ENCODE measurements around the gene ABCA5.
A peak's percentile ranks its signal among the peaks of the same experiment; 100 is the strongest.

The ABCA5 gene, protein sequence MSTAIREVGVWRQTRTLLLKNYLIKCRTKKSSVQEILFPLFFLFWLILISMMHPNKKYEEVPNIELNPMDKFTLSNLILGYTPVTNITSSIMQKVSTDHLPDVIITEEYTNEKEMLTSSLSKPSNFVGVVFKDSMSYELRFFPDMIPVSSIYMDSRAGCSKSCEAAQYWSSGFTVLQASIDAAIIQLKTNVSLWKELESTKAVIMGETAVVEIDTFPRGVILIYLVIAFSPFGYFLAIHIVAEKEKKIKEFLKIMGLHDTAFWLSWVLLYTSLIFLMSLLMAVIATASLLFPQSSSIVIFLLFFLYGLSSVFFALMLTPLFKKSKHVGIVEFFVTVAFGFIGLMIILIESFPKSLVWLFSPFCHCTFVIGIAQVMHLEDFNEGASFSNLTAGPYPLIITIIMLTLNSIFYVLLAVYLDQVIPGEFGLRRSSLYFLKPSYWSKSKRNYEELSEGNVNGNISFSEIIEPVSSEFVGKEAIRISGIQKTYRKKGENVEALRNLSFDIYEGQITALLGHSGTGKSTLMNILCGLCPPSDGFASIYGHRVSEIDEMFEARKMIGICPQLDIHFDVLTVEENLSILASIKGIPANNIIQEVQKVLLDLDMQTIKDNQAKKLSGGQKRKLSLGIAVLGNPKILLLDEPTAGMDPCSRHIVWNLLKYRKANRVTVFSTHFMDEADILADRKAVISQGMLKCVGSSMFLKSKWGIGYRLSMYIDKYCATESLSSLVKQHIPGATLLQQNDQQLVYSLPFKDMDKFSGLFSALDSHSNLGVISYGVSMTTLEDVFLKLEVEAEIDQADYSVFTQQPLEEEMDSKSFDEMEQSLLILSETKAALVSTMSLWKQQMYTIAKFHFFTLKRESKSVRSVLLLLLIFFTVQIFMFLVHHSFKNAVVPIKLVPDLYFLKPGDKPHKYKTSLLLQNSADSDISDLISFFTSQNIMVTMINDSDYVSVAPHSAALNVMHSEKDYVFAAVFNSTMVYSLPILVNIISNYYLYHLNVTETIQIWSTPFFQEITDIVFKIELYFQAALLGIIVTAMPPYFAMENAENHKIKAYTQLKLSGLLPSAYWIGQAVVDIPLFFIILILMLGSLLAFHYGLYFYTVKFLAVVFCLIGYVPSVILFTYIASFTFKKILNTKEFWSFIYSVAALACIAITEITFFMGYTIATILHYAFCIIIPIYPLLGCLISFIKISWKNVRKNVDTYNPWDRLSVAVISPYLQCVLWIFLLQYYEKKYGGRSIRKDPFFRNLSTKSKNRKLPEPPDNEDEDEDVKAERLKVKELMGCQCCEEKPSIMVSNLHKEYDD (N-terminal part only)

GRCh38 chr17:69327060-69327831 lies at the start of gene ABCA5:
ABCA5 (minus strand) TSS chr17:69327133; CDS start chr17:69314415, 12,718 bp downstream.
- peak; percentile 94 for DNase-seq (ENCODE audit: low spot score)

DNA sequence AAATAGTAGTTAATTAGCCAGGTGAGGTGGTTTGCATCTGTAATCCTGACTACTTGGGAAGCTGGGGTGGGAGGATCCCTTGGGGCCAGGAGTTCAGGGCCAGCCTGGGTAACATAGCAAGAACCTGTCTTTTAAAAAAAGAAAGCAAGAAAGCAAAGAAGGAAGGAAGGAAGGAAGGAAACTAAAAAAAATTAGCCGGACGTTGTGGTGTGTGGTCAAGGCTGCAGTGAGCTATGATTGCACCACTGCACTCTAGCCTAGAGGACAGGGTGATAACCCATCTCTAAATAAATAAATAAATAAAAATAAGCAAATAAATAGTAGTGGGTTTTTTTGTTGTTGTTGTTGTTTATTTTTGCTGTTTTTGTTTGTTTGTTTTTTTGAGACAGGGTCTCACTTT lies 48.3 kb upstream of the ABCA5 start:
- DNase-seq (ENCODE audit: low spot score): no peak

GRCh38 chr17:69373069-69373468 lies 46.1 kb upstream of the ABCA5 start:
- no peak for DNase-seq (ENCODE audit: low spot score)

- no peak for DNase-seq (ENCODE audit: low spot score)
Measured at GRCh38 chr17:69367298-69367697, 40.4 kb upstream of the ABCA5 start.

DNA sequence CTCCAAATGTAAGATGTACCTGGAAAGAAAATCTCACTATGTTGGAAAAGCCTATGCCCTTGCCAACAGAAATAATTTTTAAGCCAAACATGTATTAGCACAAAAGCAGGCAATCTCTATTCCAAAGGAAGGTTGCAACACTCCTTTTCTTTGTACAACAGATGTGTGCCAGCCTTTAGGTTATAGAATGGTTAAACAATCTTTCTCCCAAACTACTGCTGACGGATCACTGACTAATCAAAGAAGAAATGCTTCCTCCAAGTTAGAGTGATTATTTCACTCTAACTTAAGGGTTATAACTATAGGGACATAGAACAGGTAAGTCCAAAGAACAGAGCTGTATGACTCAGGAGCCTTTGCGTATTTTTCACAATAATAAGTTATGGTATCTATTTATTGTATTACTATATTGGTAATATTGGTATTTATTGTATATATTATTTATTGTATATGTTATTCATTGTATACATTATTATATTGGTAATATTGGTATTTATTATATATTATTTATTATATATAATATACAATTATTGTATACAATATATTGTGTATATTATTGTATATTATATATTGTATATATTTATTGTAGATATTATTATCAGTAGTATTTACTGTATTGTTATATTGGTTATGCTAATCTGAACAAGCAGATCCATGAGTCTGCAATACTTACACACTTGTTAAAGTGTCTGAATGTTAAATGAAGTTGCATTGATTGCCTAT lies 36.7 kb upstream of the ABCA5 start:
- no peak for DNase-seq (ENCODE audit: low spot score)

DNA sequence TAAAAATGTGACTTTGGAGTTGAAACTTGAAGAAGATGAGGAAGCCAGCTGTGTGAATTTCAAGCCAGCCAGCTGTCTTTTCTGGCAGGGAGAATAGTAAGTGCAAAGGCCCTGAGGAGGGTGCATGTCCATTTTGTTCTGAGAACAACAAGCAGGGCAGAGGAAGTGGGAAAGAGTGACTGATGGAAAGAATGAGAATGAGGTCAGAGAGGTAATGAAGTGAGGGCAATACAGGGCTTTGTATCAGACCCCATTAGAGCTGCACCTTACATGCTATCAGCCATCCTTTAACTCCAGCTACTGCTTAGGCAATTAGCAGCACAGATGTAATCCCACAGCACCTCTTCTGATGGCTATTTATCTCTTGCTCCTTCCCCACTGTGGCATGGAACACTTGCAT lies 34.2 kb upstream of the ABCA5 start:
- no peak for DNase-seq (ENCODE audit: low spot score)

DNA sequence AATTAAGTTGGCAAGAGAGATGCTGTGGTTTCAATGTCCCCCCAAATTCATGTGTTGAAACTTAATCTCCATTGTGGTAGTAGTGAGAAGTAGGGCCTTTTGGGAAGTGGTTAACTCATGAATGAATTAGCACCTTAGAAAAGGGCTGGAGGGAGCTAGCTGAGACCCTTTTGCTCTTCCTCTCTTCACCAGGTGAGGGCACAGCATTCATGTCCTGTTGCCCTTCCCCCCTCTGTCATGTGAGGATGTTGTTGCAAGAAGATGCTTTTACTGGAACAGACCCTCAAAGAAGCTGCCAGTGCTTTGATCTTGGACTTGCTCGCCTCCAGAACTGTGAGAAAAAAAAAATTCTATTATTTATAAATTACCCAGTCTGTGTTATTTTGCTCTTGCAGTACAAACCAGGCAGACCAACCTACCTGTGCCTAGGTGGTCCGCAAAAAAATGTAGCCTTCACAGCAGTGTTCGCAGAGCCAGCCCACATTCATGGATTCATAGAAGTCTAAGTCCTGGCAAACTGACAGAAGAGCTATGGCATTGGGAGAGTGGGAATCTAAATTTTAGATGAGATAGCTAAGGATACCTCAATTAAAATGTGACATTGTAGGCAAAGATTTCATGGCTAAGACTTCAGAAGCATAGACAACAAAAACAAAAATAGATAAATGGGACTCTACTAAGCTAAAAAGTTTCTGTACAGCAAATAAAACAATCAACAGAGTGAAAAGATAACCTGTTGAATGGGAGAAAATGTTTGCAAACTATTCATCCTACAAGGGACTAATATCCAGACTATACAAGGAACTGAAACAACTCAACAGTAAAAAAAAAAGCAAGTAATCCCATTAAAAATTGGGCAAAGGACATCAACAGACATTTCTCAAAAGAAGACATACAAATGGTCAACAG lies 32.0 kb upstream of the ABCA5 start:
- peak; percentile 49 for DNase-seq (ENCODE audit: low spot score)

DNA sequence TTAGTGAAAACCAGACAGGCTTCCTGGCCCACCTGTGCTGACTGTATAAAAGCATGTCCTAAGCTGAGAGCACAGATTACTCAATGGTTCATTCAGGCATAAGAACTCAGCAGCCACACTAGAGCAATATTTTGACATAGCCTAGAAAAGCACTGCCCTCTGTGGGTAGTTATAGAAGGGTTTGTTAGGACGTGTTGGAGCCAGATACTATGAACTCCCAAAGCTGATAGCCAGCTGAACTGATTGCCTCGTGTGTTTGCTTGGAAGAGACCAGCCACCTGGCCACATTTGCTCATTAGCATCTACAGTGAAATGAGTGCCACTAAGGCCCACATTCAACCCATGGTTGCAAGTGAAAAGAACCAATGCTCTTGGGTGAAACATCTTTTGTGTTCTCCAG lies 30.8 kb upstream of the ABCA5 start:
- DNase-seq (ENCODE audit: low spot score): no peak

GRCh38 chr17:69356625-69357024 lies 29.7 kb upstream of the ABCA5 start:
- DNase-seq (ENCODE audit: low spot score): no peak

- DNase-seq (ENCODE audit: low spot score): no peak
Measured at GRCh38 chr17:69350911-69351310, 24.0 kb upstream of the ABCA5 start.

DNA sequence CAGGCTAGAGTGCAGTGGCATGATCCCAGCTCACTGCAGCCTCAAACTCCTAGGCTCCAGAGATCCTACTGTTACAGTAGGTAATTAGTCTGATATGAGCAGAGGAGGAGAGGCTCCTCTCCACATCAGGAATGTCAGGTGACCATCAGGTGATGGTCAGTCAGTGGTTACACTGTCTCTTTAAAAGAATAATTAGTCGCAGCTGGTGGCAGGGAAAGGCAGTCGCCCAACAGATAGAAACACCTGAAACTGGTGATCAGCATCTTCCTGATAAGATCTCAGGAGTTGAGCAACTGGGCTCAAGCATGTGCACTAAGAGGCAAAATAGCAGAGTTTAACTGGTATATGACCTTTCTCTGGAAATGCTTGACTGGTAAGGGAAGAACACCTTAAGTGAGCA lies 21.5 kb upstream of the ABCA5 start:
- DNase-seq (ENCODE audit: low spot score): no peak

GRCh38 chr17:69346766-69347165 lies 19.8 kb upstream of the ABCA5 start:
- DNase-seq (ENCODE audit: low spot score): no peak

GRCh38 chr17:69344939-69345338 lies 18.0 kb upstream of the ABCA5 start:
- DNase-seq (ENCODE audit: low spot score): no peak

DNA sequence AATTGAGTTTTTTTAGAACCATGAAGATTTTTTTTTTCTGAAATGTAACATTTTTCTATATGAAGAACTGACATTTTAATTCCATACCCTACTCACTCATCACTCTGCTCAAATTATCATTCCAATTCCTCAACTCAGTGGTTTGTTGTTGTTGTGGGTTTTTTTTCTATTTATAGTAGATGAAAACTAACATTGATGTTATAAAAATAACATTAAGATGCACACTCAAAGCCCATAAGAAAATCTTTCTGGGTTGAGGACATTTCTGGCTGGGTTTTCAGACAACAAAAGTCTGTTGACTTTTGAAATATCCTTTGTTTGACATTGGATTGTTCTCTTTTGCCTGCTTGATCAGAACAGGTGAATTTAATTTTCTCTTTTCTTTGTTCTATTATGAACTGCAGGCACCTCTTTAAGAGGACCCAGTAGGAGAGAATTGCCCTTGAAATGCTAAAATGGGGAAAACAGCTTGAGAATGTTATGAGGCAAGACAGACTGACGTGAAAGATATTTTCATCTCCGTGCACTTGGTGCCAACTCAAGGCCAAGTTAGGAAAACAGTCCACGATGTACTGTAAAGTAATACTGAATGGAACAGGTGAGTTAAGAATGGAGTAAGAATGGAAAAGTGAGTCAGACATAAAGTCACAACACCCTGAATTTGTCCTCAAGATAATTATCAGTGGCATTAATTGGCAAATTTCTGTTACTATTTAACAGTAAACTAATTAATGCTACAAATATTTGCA lies 16.1 kb upstream of the ABCA5 start:
- DNase-seq (ENCODE audit: low spot score): no peak

- DNase-seq (ENCODE audit: low spot score): no peak
Measured at GRCh38 chr17:69339937-69340336, 13.0 kb upstream of the ABCA5 start.

DNA sequence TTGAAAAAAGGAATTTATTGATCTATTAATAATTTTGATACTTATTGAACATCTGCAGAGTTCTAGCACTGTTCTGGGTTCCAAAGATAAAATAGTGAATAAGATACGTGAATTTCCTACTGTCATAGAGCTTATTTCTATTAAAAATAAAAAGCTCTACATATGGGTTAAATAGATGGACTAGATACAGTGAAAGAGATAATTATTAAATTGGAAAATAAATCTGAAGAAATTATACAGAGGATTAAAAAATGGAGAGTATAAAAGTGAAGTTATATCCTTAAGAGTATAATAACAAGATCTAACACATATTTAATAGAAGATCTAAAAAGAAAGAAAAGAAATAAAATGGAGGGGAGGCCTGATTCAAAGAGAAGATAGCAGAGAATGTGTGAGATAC lies 10.1 kb upstream of the ABCA5 start:
- no peak for DNase-seq (ENCODE audit: low spot score)

DNA sequence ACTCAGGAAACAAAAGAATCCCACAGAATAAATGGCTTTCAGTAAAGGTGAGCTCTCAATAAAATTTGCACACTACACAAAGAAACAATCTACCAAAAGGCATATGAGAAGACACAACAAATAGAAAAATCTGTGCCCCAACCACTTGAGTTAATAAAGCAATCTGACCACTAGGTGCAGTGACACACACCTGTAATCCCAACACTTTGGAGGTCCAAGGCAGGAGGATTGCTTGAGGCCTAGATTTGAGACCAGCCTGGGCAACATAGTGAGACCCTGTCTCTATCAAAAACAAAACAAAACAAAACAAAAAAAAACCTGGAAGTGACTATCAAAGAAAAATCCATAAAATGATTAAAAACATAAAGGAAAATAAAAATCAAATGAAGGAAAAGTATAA lies 9.6 kb upstream of the ABCA5 start:
- DNase-seq (ENCODE audit: low spot score): no peak

- DNase-seq (ENCODE audit: low spot score): peak; percentile 14
Measured at GRCh38 chr17:69335058-69335457, 8.1 kb upstream of the ABCA5 start.

DNA sequence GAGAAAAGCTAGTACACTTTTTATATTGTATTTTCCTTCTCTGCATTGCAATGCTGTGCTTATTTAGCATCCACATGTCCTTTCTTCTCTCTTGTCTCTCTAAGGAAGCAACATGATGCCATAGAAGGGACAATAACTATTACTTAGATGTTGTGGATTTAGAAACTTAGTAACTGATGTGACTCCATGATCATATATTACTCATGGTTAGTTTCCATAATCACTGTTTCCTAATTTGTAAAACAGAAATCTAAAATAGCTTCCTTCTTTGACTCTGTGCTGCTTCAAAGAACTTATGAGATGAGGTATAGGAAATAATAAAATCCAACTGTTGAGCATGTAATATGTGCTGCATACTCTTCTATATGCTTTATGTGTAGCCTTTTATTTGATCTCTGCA lies 6.6 kb upstream of the ABCA5 start:
- DNase-seq (ENCODE audit: low spot score): no peak
